Umbilical cord (tissue), 2 donors: Measurements from ENCODE around the gene ACTN1. TPM values are rescaled to one million over a fixed set of nuclear protein-coding genes. Genes with fewer than 3 reads are reported as not detected.

Source experiments
- DNase-seq: peaks from one replicate; pipeline ENCODE4 v3.0.0-alpha.2; 2015; ENCODE audit warnings: low spot score
- total RNA-seq: library from RNA; depleted of rRNA; stranded (reverse); fragments of >200 nt; gene quantifications from one replicate; pipeline ENCODE4 v1.2.3, GENCODE V29; 2014; ENCODE audit warnings: low replicate concordance; ENCODE audit not compliant: insufficient read depth

Gene ACTN1
- total RNA-seq, 1 donor from 2014 or later = 456 TPM

- DNase-seq = peak; percentile 92
These were observed 41.4 kb downstream of the ACTN1 start for GRCh38 chr14:68937471-68938270.

- DNase-seq = no peak
These were observed 42.1 kb downstream of the ACTN1 start for GRCh38 chr14:68936980-68937379.

GRCh38 chr14:68936476-68936875 is 42.6 kb downstream of the ACTN1 start:
- DNase-seq = no peak

GRCh38 chr14:68935761-68936214 is 43.3 kb downstream of the ACTN1 start:
- no peak for DNase-seq

GRCh38 chr14:68934066-68934465 is 45.0 kb downstream of the ACTN1 start:
- DNase-seq = no peak

- DNase-seq = no peak
These were observed 46.4 kb downstream of the ACTN1 start for GRCh38 chr14:68932686-68933085.

GRCh38 chr14:68932231-68932630 is 46.9 kb downstream of the ACTN1 start:
- DNase-seq = no peak

- no peak for DNase-seq
These were observed 47.5 kb downstream of the ACTN1 start for GRCh38 chr14:68931474-68932051.

- no peak for DNase-seq
These were observed 48.0 kb downstream of the ACTN1 start for GRCh38 chr14:68931063-68931462.

- DNase-seq = no peak
These were observed 49.3 kb downstream of the ACTN1 start for GRCh38 chr14:68929623-68930307.

GRCh38 chr14:68928770-68929550 is 50.1 kb downstream of the ACTN1 start:
- DNase-seq = no peak

- no peak for DNase-seq
These were observed 51.0 kb downstream of the ACTN1 start for GRCh38 chr14:68927956-68928675.

GRCh38 chr14:68927089-68927488 is 52.0 kb downstream of the ACTN1 start:
- DNase-seq = no peak

GRCh38 chr14:68926236-68926635 is 52.9 kb downstream of the ACTN1 start:
- no peak for DNase-seq

- no peak for DNase-seq
These were observed 53.7 kb downstream of the ACTN1 start for GRCh38 chr14:68925373-68925772.

- peak; percentile 33 for DNase-seq
These were observed 54.6 kb downstream of the ACTN1 start for GRCh38 chr14:68924186-68925158.

GRCh38 chr14:68922886-68923285 is 56.2 kb downstream of the ACTN1 start:
- no peak for DNase-seq

- no peak for DNase-seq
These were observed 56.9 kb downstream of the ACTN1 start for GRCh38 chr14:68922201-68922621.

- no peak for DNase-seq
These were observed 57.4 kb downstream of the ACTN1 start for GRCh38 chr14:68921666-68922065.

GRCh38 chr14:68921049-68921448 is 58.1 kb downstream of the ACTN1 start:
- no peak for DNase-seq
